Measurements from ENCODE around the gene PPM1M. TPM values are rescaled to one million over a fixed set of nuclear protein-coding genes. Genes with fewer than 3 reads are reported as not detected.
A peak's percentile ranks its signal among the peaks of the same experiment; 100 is the strongest.
"Not testable (repeated sequence)": the region's sequence is repeated elsewhere in the genome, so short reads cannot be mapped to it uniquely, and the experiment has no call there.

Gene PPM1M
- total RNA-seq, 2 donors from 2014 or later: 52.3 to 74.1 TPM

DNA sequence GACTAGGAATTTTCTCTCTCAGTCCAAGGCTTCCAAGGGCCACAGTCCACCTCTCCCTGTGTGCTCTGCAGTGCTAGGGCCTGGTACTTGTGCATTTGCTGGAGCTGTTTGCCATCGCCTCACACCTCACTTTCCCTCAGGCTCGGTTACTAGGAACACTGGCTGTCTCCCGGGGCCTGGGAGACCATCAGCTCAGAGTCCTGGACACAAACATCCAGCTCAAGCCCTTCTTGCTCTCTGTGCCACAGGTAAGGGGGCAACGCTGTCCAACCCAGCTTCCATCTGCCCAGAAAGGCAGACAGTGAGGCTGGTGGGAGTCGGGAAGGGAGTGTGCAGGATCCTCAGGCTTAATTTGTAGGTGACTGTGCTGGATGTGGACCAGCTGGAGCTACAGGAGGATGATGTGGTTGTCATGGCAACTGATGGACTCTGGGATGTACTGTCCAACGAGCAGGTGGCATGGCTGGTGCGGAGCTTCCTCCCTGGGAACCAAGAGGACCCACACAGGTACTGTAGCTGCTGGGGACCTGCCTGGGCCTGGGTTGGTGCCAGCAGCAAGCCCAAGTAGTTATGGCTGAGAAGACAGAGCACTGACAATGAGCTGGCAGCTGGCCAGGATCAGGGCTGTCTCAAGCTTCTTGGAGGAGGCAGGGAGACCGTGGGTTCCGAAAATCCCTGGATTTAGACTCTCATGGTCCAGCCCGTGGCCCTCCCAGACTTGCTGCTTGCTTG, 3.4 kb downstream of the PPM1M start:
- ATAC-seq: no peak
- Mint-ChIP-seq H3K36me3 (peaks cover 15 to 53% of the 10 kb centered on the region in 2 donors), H3K9me3 (no peaks in the 10 kb centered on the region), H3K27ac (peak overlapping the region; percentile 76 to 86)
- DNase-seq (ENCODE audit: low spot score in 2 of 2): no peak

DNA sequence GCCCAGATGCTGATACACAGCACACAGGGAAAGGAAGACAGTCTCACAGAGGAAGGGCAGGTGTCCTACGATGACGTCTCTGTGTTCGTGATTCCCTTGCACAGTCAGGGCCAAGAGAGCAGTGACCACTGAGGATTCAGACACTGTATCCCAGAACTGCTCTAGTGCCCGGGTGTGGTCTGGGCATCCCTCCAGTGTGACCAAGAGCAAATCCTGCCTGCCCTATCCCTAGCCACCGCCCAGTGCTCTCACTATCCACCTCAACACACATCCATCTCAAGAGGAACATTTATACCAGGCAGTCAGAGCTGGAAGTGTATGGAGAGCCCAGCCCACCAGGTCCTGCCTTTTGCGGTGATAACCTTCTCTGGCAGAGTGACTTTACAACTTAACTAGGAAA, 4.1 kb downstream of the PPM1M start:
- Mint-ChIP-seq H3K36me3 (peaks cover 15 to 49% of the 10 kb centered on the region in 2 donors), H3K9me3 (no peaks in the 10 kb centered on the region), H3K27ac (peak overlapping the region; percentile 76 to 86)
- ATAC-seq: no peak
- no peak for DNase-seq (ENCODE audit: low spot score in 2 of 2)

DNA sequence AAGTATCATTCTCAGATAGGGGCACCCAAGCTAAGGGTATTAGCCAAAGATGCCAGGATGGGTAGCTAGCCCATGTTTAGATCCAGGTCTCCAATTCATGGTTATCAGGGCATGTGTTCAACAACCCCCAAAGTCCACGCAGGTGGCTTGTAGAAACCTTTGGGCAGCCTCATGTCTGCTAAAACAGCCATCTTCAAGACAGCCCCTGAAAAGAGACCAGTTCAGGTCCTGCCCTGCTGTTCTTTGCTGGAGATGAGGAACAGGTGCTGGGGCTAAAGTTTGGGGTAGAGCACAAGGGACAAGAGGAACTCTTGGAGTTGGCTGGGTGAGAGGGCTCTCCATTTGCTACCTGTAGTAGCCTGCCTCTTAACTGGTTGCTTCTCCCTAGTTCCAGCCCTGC, 4.6 kb downstream of the PPM1M start:
- Mint-ChIP-seq H3K36me3 (peaks cover 15 to 51% of the 10 kb centered on the region in 2 donors), H3K27ac (peak overlapping the region; percentile 76 to 86), H3K9me3 (no peaks in the 10 kb centered on the region)
- DNase-seq (ENCODE audit: low spot score in 2 of 2) (no peak), ATAC-seq (no peak)

DNA sequence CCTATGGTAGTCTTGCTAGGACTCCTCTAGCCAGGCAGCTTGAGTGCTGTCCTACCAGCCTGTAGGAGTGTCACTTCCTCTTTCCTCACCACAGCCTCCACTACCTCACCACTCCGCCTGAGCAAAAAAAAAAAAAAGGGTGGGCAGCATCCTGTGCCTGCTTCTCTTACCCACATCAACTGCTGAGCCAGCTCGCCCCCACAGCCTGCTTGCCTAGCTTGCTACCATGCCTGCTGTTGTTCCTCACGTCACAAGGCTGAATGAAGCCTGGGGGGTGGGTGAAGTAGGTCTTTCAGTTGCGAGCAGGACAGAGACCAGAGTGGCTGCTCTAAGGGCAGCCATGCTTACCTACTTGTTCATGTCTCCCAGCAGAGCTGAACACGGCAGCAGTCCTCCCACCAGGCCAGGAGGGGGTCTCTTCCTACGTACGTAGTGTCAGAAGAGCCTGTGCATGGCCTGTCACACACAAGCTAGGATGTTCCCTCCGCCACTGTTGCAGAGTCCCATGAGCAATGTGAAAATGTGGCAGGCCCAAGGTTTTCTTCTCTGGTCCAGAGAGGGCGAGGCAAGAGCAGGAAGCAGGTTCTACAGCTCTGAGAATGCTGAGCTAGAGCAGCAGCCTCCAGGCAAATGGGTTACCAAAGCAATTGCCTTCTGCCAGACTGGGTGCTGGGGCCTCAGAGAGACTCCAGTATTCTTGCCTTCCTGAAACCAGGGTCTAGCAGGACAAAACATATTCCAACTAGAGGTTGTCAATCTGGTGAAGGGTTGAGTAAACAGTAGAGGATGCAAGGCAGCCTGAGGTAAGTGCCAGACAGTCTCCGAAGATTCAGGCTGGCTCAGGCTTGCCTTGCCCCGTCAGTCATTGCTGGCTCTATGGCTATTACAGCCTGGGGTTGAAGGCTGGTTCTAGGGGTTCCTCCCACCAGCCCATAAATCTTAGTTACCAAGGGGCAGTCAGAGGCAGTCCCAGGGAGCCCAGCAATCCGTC, 8.1 kb downstream of the PPM1M start:
- ATAC-seq (peak; percentile 90 to 94), DNase-seq (ENCODE audit: low spot score in 2 of 2) (peak; percentile 69 to 87)

GRCh38 chr3:52254608-52255007, 9.0 kb downstream of the PPM1M start:
- Mint-ChIP-seq H3K9me3 (no peaks in the 10 kb centered on the region), H3K36me3 (peaks cover 29 to 64% of the 10 kb centered on the region in 2 donors), H3K27ac (peak overlapping the region; percentile 91 to 99)
- no peak for DNase-seq (ENCODE audit: low spot score in 2 of 2)
- no peak for ATAC-seq

More for the DNA sequence above, 8.1 kb downstream of the PPM1M start:
- peak overlapping the region; percentile 91 to 99 for H3K27ac Mint-ChIP-seq
- H3K36me3 Mint-ChIP-seq: peaks cover 22 to 59% of the 10 kb centered on the region in 2 donors
- no peaks in the 10 kb centered on the region for H3K9me3 Mint-ChIP-seq

- Mint-ChIP-seq H3K36me3 (peaks cover 35 to 79% of the 10 kb centered on the region in 2 donors), H3K9me3 (no peaks in the 10 kb centered on the region), H3K27ac (no peak overlapping the region)
- ATAC-seq: no peak
- no peak for DNase-seq (ENCODE audit: low spot score in 2 of 2)
Observed at GRCh38 chr3:52256159-52256558, 10.6 kb downstream of the PPM1M start.

DNA sequence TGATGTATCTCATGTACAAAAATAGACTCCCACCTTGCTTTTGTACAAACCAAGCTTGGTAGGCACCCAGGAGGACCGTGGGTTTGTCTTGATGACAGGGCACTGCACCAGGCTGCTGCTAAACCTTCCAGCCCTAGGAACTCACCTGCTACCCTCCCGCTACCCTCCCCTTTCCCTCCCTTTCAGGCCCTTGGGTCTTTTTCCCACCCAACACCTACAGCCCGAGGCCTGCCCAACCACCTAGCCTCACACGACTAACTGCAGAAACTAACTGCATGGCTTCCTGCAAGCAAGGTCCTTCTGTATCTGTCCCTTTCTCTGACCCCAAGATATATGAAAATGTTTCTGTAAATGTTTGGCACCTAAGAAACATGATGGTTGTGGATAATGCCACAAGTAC, 11.1 kb downstream of the PPM1M start:
- H3K36me3 Mint-ChIP-seq: peaks cover 35 to 84% of the 10 kb centered on the region in 2 donors
- DNase-seq (ENCODE audit: low spot score in 2 of 2): no peak
- peak overlapping the region; percentile 69 to 89 for H3K27ac Mint-ChIP-seq

DNA sequence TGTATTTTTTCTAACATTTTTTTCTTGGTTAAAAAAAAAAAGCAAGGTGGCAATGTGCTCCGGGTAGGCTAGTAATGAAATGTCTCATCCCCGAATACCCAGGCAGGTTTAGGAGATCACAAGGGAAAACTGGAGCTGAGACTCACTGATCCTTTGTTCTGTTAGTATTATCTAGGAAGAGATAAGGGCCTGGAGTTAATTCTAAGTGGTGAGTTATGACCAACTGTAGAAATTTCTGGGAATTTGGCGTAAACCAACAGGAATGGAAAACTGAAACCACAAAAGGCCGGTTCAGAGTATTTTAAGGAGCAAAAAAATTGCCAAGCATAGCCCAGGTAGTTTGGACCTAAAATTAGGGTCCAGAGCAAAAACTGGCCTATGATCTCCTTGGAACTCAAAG, 12.4 kb downstream of the PPM1M start:
- Mint-ChIP-seq H3K9me3 (no peaks in the 10 kb centered on the region), H3K36me3 (peaks cover 38 to 81% of the 10 kb centered on the region in 2 donors), H3K27ac (peak overlapping the region; percentile 36 to 69)
- no peak for DNase-seq (ENCODE audit: low spot score in 2 of 2)
- no peak for ATAC-seq

More for the DNA sequence above, 11.1 kb downstream of the PPM1M start:
- no peak for ATAC-seq
- no peaks in the 10 kb centered on the region for H3K9me3 Mint-ChIP-seq

DNA sequence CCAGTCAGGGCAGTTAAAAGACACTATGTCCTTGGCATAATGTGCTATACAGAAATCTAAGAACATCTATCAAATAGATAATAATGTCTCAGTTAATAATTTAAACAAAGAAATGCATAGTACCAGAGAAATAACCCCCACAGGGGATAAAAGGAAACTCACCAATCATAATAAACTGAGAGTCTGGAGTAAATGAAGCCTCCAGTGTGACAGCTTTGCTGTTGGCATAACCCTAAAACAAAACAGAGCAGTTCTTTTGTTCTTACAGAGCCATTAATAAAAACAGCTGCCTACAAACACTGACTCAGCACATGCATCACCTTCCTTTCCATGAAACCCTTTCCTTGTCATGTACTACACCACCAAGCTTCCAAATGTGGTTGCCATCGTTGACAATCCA, 13.5 kb downstream of the PPM1M start:
- H3K9me3 Mint-ChIP-seq: no peaks in the 10 kb centered on the region
- ATAC-seq (peak in 1 of 2 donors; percentile 56), DNase-seq (ENCODE audit: low spot score in 2 of 2) (no peak)
- H3K27ac Mint-ChIP-seq: peak overlapping the region in 1 of 2 donors; percentile 32
- H3K36me3 Mint-ChIP-seq: peaks cover 45 to 83% of the 10 kb centered on the region in 2 donors

GRCh38 chr3:52259448-52259847, 13.9 kb downstream of the PPM1M start:
- H3K36me3 Mint-ChIP-seq: peaks cover 49 to 87% of the 10 kb centered on the region in 2 donors
- H3K9me3 Mint-ChIP-seq: no peaks in the 10 kb centered on the region
- DNase-seq (ENCODE audit: low spot score in 2 of 2) (no peak), ATAC-seq (peak in 1 of 2 donors; percentile 13)
- H3K27ac Mint-ChIP-seq: no peak overlapping the region

GRCh38 chr3:52262447-52262846, 16.9 kb downstream of the PPM1M start:
- H3K27ac Mint-ChIP-seq: peak overlapping the region; percentile 68 to 79
- no peak for DNase-seq (ENCODE audit: low spot score in 2 of 2)
- no peak for ATAC-seq

DNA sequence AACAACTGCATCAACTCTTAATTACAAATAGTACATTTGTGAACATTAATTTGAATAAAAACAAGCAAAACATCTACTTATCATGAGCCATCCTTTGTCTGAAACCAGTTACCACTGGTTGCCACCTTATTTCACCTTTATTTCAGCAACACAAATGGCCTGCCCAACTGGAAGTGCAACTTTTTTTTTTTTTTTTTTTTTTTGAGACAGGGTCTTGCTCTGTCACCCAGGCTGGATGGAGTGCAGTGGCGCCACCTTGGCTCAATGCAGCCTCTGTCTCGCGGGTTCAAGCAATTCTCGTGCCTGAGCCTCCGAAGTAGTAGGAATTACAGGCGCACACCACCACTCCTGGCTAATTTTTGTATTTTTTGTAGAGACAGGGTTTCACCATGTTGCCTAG, 19.8 kb downstream of the PPM1M start:
- peak overlapping the region in 1 of 2 donors; percentile 61 for H3K27ac Mint-ChIP-seq
- H3K36me3 Mint-ChIP-seq: peaks cover 39 to 84% of the 10 kb centered on the region in 2 donors
- no peaks in the 10 kb centered on the region for H3K9me3 Mint-ChIP-seq
- DNase-seq (ENCODE audit: low spot score in 2 of 2) (no peak), ATAC-seq (no peak)

More at GRCh38 chr3:52262447-52262846, 16.9 kb downstream of the PPM1M start:
- peaks cover 48 to 92% of the 10 kb centered on the region in 2 donors for H3K36me3 Mint-ChIP-seq
- H3K9me3 Mint-ChIP-seq: no peaks in the 10 kb centered on the region

GRCh38 chr3:52268036-52268435, 22.5 kb downstream of the PPM1M start:
- H3K27ac Mint-ChIP-seq: peak overlapping the region; percentile 95 to 97
- DNase-seq (ENCODE audit: low spot score in 2 of 2) (peak in 1 of 2 donors; percentile 59), ATAC-seq (peak; percentile 80 to 83)
- no peaks in the 10 kb centered on the region for H3K9me3 Mint-ChIP-seq
- H3K36me3 Mint-ChIP-seq: peaks cover 35 to 82% of the 10 kb centered on the region in 2 donors

DNA sequence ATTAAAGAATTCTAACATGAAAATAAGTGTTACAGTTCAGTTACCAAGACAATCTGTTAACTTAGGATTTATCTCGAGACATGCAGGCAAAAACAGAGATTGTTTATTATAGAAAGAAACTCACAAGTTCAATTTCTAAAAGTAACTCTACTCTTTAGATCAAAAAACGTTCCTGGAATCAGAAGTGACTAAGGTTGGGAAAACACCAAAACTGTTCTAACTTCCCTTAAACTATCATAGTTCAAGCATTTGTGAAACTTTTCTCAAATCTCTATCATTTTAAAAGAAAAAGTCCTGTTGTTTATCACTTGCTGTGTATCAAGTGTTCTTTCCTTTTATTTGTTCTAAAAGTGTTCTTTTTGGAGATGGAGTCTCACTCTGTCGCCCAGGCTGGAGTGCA, 24.2 kb downstream of the PPM1M start:
- DNase-seq (ENCODE audit: low spot score in 2 of 2): no peak
- H3K36me3 Mint-ChIP-seq: peaks cover 31 to 82% of the 10 kb centered on the region in 2 donors
- H3K27ac Mint-ChIP-seq: peak overlapping the region; percentile 91 to 97
- no peak for ATAC-seq
- H3K9me3 Mint-ChIP-seq: no peaks in the 10 kb centered on the region

DNA sequence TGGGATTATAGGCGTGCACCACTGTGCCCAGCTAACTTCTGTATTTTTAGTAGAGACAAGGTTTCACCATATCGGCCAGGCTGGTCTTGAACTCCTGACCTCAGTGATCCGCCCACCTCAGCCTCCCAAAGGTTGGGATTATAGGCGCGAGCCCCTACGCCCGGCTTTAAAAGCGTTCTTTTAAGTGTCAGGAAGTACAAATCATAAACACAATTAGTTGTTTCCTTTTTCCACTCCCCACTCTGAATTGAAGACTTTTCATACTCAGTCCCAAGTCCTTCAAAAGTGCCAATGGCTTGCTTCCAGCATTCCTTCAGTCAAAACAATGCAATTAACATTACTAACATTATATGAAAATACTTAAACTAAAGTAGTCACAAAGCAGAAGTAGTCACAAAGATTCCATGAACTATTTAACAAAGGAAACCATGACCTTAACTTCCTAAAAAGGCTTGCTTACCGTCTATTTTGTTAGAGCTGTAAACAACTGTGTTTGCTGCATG, 24.7 kb downstream of the PPM1M start:
- peak overlapping the region; percentile 91 to 97 for H3K27ac Mint-ChIP-seq
- peaks cover 34 to 82% of the 10 kb centered on the region in 2 donors for H3K36me3 Mint-ChIP-seq
- DNase-seq (ENCODE audit: low spot score in 2 of 2): no peak
- no peak for ATAC-seq
- H3K9me3 Mint-ChIP-seq: no peaks in the 10 kb centered on the region

DNA sequence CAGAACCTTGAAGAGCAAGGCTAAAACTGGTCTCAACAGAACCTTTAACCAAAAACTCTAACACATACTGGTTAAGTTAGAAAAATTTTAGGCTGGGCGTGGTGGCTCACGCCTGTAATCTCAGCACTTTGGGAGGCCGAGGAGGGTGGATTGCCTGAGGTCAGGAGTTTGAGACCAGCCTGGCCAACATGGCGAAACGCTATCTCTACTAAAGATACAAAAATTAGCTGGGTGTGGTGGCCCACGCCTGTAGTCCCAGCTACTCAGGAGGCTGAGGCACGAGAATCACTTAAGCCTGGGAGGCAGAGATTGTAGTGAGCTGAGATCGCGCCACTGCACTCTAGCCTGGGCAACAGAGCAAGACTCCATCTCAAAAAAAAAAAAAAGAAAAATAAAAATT, 26.6 kb downstream of the PPM1M start:
- peaks cover 51 to 85% of the 10 kb centered on the region in 2 donors for H3K36me3 Mint-ChIP-seq
- peak overlapping the region; percentile 97 to 99 for H3K27ac Mint-ChIP-seq
- H3K9me3 Mint-ChIP-seq; ATAC-seq; DNase-seq (ENCODE audit: low spot score in 2 of 2): not testable (repeated sequence)

- Mint-ChIP-seq H3K36me3 (peaks cover 52 to 85% of the 10 kb centered on the region in 2 donors), H3K27ac (peak overlapping the region; percentile 89 to 99), H3K9me3 (no peaks in the 10 kb centered on the region)
- DNase-seq (ENCODE audit: low spot score in 2 of 2) (no peak), ATAC-seq (peak in 1 of 2 donors; percentile 39)
Observed at GRCh38 chr3:52272831-52273230, 27.3 kb downstream of the PPM1M start.
